GM12874 (cell line): ENCODE measurements around the gene MRPS15.

Experiments used
- TF ChIP-seq, protein P1 (sequence below): IDR thresholded peaks from 2 replicates; pipeline ENCODE4 v1.5.1; 2011; ENCODE audit warnings: low read depth, mild to moderate bottlenecking, control low read depth, low read length, moderate library complexity; ENCODE audit not compliant: insufficient read depth

Gene MRPS15

GRCh38 chr1:36480161-36480560 is 16.0 kb upstream of the MRPS15 start:
- TF ChIP-seq, protein P1, sequence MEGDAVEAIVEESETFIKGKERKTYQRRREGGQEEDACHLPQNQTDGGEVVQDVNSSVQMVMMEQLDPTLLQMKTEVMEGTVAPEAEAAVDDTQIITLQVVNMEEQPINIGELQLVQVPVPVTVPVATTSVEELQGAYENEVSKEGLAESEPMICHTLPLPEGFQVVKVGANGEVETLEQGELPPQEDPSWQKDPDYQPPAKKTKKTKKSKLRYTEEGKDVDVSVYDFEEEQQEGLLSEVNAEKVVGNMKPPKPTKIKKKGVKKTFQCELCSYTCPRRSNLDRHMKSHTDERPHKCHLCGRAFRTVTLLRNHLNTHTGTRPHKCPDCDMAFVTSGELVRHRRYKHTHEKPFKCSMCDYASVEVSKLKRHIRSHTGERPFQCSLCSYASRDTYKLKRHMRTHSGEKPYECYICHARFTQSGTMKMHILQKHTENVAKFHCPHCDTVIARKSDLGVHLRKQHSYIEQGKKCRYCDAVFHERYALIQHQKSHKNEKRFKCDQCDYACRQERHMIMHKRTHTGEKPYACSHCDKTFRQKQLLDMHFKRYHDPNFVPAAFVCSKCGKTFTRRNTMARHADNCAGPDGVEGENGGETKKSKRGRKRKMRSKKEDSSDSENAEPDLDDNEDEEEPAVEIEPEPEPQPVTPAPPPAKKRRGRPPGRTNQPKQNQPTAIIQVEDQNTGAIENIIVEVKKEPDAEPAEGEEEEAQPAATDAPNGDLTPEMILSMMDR = no peak

DNA sequence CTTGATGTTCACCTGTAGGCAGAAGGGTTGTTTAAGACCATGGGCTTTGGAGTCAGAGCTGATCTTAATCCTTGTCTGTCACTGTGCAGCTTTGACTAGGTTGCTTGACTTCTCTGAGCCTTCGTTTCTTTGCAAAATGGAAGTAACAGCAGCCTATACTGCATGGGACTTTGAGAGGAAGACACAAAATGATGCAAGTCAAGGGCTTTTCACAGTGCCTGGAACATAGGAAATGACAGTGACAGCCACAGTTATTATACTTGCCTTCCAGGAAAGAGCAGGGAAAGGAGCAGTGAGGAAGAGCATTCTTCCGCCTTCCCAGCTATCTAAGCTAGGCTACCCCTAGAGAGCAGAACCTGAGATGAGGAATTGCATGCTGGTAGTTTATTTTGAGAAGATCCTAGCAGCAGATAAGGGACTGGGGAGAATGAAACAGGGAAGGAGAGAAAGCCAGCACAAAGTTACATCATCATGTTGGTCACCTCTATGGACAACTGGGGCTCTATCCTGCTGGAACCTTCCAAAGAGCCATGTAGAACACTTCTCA is 15.4 kb upstream of the MRPS15 start:
- TF ChIP-seq, protein P1 = no peak

DNA sequence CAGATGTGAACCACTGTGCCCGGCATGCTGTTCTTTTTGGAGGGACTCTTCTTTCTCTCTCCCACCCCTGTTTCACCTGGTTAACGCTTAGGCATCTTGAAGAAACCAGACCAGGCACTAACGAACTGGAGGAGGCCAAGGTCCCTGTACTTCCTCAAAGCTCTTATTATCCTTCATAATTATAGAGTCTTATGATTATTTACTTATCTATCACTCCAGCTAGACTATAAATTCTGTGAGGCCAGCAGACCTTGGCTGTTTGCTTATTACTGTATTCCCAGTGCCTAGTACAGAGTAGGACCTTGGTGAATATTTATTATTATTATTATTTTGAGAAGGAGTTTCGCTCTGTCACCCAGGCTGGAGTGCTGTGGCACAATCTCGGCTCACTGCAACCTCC is 12.8 kb upstream of the MRPS15 start:
- TF ChIP-seq, protein P1 = no peak

DNA sequence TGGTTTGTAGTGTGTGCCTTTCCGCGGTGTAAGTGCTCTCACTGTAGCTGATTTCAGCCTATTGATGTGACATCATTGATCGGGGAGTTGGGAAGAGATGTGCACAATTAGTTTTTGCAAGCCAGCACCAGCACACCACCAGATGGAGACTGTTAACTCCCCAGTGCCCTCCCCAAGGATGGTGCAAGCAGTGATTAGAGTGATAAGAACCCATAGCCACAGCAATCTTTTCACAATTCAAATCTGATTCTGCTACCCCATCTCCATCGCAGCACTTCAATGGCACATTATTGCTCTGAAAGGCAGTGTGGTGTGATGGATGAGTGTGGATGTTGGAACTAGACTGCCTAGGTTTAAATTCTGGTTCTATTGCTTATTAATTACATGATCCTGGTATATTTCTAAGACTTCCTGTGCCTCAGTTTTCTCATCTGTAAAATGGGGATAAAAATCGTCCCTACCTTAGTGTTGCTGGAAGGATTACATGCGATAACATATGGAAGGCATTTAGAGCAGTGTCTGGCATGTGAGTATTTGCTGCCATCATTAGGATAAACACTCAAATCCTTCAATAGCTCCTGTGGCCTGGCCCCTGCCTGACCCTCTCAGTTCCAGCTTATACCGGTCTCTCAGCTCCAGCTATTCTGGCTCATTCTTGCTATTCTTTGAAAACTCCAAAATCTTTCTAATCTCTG is 11.9 kb upstream of the MRPS15 start:
- TF ChIP-seq, protein P1 = no peak

- TF ChIP-seq, protein P1 = no peak
Measured at GRCh38 chr1:36475341-36475740, 11.2 kb upstream of the MRPS15 start.

DNA sequence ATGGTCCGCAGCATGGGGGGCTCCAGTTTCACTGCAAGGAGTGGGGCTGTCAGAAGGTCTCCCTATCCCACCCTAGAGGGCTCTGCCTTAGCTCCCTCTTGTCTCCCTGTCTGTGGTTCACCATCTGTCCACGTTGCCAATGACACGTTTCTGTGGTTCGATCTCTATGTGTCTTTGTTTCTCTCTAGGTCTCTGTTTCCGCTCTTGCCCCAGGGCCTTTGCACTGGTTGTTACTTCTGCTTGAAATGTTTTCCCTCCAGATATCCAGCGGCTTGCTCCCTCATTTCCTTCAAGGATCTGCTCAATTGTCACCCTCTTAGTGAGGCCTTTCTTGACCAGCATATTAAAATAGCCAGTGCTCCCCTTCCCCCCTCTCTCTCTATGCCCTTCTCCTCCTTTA is 8.5 kb upstream of the MRPS15 start:
- TF ChIP-seq, protein P1 = no peak

- TF ChIP-seq, protein P1 = no peak
Measured at GRCh38 chr1:36471830-36472641, 7.9 kb upstream of the MRPS15 start.
